GM19025 (cell line): ENCODE results near the gene BNC2.

Experiments
- ATAC-seq: cut with Tn5 transposase; IDR thresholded peaks from one replicate; pipeline ENCODE4 v1.9.1; 2021; ENCODE audit warnings: mild to moderate bottlenecking, low read depth, moderate library complexity; ENCODE audit not compliant: unreplicated experiment

The BNC2 gene

DNA sequence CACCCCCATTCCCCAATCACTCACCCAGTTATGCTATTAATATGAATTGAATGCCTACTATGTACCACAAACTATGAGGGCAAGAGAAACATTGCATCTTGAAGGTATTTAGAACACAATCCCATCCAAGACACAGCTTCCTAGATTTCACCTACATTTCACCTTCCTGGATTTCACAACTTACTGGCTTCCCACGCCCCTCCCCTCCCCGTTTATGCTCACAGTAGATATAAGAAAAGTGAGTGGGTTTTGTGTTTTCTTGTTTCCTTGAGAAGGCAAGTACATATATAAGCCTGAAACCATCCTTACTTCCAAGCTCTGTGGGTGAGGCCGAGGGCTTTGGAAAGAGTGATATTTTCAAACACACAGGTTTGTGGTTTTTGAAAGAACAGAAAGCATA, 465.0 kb downstream of the BNC2 start:
- no peak for ATAC-seq

DNA sequence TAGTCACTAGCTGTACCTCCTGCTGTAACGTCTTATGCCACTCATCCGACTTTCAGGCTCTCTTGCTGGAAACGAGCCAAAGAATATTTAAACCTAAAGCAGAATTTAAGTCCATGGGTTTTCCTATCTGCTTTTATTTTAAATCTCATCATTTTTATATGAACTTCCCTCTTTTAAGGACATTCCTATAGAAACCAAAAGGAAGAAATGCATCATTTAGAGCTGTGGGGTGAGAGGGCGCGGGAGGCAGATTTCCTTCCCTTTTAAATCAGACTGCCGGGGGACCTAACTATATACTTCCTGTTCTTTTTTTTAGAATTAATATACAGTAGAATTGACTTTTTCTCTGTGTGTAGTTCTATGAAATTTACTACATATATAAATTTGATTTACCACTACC, 468.8 kb downstream of the BNC2 start:
- no peak for ATAC-seq

GRCh38 chr9:16398691-16399090, 471.8 kb downstream of the BNC2 start:
- no peak for ATAC-seq

DNA sequence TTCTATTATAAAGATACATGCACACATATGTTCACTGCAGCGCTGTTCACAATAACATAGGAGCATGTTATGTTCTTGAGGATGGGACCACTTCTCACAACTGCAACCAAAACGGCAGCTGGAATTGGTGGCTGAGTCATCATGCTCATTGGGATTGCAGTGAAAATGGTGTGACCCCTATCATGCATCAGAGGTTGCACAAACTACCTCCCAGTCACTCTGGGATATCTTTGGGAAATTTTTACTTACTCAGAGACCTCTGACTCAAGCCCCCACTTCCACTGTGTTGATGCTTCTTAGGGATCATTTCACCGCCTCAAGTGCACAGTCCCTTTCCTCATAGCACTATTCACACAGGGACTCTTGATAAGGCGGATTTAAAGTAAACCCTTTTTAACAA, 474.1 kb downstream of the BNC2 start:
- no peak for ATAC-seq

DNA sequence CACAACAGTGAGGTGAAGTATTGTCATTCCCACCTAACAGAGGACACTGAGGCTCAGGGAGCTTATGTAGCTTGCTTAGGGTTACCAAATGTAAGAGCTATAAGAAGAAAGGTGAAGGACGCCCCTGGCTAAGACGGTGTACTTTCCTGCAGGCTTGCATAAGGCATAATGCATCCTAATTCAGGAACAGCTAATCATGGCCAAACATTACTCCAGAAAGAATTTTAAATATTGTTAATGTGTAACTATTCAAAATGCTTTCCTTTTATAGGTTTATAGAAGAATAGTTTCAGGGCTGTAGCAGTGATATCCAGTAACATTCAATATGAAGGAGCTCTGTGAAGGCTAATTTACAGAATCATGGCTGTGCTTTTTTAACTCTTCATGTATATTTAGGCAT, 479.1 kb downstream of the BNC2 start:
- ATAC-seq: no peak

GRCh38 chr9:16387382-16387781, 483.1 kb downstream of the BNC2 start:
- ATAC-seq: no peak

GRCh38 chr9:16386827-16387077, 483.7 kb downstream of the BNC2 start:
- ATAC-seq: no peak

- no peak for ATAC-seq
Measured at GRCh38 chr9:16386007-16386826, 484.3 kb downstream of the BNC2 start.

DNA sequence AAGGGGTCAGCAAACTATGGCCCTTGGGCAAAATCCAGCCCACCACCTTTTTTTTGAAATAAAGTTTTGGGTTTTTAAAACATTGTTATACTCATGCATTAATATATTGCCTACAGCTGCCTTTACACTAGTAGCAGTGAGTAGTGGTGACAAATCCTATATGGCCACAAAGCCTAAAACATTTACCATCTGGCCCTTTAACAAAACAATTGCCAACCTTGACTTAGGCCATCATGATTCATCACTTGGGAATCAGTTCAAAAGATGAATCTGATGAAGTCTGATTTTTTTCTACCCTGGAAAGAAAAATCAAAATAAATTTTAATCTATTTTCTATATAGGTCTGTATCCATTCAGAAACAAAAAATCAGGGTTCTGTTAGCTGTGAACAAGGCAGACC, 484.9 kb downstream of the BNC2 start:
- no peak for ATAC-seq

DNA sequence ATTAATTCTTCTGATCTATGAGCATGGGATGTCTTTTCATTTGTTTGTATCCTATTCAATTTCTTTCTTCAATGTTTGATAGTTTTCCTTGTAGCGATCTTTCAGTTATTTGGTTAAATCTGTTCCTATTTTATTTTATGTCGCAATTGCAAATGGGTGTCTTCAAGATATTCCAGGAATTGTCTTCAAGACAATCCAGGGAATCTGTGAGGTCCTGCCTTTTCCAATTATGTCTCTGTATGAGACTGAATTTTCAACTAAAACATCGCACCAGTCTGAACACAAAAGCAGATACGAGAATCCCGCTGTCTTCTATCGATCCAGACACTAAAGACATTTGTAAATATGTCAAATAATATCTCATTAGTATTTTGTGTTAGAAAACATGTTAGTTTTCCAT, 485.5 kb downstream of the BNC2 start:
- no peak for ATAC-seq

DNA sequence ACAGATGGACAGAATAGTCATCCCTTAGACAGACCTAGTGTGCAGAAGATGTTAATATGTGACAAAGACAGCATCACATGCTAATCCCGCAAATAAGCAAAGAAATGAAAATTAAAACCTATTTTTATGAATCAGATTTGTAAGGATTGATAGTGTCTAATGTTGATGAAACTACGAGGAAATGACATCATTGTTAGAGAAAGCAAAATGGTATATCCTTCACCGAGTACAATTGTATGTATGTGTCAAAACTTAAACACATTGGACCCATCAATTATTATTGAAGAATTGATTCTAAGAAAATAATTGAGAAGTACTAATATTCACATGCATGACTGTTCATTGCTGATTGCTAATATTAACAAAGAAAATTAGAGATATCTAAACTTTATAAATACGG, 493.2 kb downstream of the BNC2 start:
- no peak for ATAC-seq

GRCh38 chr9:16371306-16371705, 499.2 kb downstream of the BNC2 start:
- ATAC-seq: no peak

GRCh38 chr9:16370647-16371046, 499.8 kb downstream of the BNC2 start:
- no peak for ATAC-seq

DNA sequence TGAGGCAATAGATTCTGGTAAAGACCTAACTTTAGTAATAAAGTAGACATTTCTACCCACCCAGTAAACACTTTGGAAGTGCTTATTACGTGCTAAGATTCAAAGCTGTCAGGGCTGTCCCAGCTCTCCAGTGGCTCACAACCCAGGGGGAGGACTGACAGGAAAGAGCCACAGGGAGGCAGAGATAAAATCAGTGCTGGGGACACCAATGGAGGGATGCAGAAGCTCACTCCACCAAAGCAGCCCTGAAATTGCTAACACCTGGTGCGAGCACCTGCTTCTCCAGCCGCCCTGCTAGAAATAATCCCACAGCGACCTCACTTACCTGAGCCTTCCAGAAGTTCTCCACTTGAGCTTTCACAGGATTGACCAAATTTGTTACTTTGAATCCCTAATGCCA, 501.0 kb downstream of the BNC2 start:
- ATAC-seq: no peak

DNA sequence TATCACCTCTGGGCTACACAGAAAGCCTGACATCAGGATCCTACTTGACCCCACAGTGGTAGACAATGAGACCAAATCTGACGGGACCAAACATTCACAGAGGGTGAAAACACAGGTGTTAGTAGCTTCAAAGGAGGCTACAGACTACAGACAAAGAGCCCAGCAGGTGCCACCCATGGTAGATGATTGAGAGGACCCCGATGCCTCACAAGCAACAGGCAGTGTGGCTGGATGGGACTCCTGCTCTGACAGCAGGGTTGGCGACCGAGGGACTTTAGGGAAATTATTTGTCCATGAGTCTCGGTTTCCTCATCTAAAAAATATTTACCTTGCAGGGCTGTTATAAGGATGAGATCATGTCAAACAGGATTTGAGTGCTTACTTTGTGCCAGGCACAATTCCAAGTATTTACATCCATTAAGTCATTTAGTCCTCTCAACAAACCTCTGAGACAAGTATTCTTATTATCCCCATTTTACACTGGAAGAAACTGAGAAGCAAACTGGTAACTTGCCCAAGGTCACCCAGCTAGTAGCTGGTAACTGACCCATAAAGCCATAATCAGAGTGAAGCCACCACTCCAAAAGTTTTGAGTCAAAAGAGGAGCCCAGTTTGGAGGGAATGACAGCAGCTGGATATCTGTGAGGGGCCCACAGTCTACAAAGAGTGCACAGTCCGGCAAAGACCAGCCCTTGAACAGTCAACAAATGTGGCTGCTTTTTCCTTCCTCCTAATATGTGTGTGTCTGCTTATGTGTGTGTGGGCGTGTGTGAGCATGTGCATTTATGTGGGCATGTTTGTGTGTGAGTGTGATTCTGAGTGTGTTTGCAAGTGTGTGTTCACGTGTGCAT, 502.0 kb downstream of the BNC2 start:
- ATAC-seq: no peak

DNA sequence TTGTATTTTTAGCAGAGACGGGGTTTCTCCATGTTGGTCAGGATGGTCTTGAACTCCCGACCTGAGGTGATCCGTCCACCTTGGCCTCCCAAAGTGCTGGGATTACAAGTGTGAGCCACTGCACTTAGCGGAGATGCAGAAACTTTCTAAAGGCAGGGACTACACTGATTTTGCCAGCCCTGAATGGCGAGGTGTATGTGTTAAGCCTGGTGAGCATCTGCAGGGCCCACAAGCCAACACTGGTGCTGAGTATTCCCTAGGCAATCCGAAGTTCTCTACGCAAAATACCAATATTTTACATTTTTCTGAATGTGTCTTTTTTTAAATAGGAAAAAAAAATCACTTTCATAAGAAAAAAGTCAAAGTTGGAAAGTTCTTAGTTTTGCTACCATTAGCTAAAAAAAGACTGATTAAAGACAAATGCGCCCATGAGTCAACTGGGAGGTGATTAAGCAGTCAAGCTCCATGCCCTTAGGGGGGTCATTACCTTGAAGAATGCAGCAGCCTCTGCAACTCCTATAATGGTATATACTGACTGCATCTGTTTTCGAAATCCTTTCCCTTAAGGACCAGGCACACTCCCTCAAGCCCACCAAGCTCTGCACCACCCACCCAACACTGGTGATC, 502.8 kb downstream of the BNC2 start:
- ATAC-seq: no peak

GRCh38 chr9:16364347-16364746, 506.1 kb downstream of the BNC2 start:
- no peak for ATAC-seq

- no peak for ATAC-seq
Measured at GRCh38 chr9:16363916-16364315, 506.6 kb downstream of the BNC2 start.

DNA sequence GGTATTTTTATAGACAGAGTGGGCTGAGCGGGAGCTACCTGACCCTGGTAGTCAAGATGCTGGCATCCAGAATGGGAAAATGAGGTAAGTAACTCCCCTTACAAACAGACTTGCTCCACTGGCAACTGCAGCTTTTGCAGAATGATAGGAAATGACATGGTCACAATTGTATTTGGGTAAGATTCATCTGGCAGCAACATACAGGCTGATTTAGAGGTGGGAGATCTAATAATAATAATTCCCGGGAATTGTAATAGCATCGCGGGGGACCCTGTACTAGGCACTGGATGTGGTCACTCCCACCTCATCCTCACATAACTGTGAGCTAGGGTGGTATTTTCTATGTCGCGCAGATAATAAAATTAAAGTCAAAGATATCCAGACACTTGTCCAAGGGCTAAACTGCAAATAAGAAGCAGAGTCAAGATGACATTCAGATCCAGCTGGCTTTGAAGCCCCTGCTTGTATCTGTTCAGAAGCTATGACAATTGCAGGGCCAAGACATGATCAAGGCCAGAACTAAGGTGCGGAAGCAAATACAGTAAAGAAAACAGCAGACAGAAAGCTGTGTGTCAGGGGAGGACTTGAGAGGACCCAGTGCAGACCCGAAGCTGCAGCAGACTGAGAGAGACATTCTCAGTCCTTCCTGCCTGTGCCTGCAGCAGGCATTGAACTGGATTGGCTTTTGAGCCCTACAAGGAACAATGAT, 507.2 kb downstream of the BNC2 start:
- no peak for ATAC-seq

DNA sequence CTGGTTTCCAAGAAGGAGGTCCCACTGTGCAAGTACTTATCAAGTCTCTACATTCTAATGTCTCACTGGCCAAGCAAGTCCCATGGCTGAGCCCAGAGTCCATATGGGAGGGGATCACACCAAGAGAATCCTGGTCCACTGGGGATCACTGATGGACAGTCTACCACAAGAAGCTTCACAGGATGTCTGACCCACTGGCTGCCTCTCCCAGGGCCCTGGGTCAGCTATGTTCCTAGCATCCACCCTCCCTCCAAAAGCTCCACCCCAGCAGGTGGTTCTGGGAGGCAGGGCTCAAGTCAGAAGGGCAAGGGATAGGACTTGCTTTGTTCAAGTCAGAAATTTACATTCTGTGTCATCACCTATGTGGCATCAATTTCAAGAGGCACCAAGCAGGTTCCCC, 508.5 kb downstream of the BNC2 start:
- ATAC-seq: no peak

DNA sequence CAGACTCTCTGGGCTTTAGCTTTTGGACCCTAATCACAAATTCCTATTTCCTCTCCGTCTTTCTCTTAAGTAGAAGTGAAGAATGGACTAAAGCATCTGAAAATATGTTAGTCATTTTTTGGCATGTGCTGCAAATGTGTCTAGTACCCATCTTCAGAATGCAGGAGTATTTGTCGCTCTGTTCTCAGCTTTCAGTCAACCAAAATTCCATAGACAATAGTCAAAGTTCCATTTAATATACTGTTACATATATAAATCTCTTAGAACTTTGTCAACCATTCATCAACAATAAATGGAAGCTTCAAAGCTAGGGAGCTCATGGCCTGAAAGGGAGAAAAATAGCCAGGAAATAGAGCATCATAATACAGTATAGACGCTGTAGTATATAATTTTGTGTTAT, 509.4 kb downstream of the BNC2 start:
- ATAC-seq: no peak
